Activated CD8-positive, alpha-beta T cell treated with anti-CD3 and anti-CD28 coated beads, Interleukin-2, amount 10 ng/mL, durations not matched to agents 7 days and 5 days (primary cell): ENCODE measurements around the gene PCDH19. TPM values are rescaled to one million over a fixed set of nuclear protein-coding genes. Genes with fewer than 3 reads are reported as not detected.
A peak's percentile ranks its signal among the peaks of the same experiment; 100 is the strongest.
"Not testable (repeated sequence)": the region's sequence is repeated elsewhere in the genome, so short reads cannot be mapped to it uniquely, and the experiment has no call there.

Experiments
- ATAC-seq: fragments of 150-1000 bp; cut with Tn5 transposase; one replicate; pipeline ENCODE4 v1.10.0; 2021; ENCODE audit warnings: moderate library complexity
- CTCF ChIA-PET: fragments of 350-600 bp; sonication (Branson Sonifier 250); formaldehyde crosslinking; loops from one replicate; lab custom pipeline; 2021; ENCODE audit warnings: antibody characterized with exemption; lab: Charles Lee
- POLR2A ChIA-PET: fragments of 350-600 bp; sonication (Branson Sonifier 250); formaldehyde crosslinking; loops from one replicate; lab custom pipeline; 2021; ENCODE audit warnings: antibody characterized with exemption; lab: Charles Lee
- DNase-seq: peaks from one replicate; pipeline ENCODE4 v3.0.0-alpha.2; 2020
- H3K27ac Mint-ChIP-seq: one replicate; pipeline ENCODE4 v1.8.0; 2021; ENCODE audit warnings: mild to moderate bottlenecking, mixed read lengths
- H3K27me3 Mint-ChIP-seq: one replicate; pipeline ENCODE4 v1.8.0; 2021; ENCODE audit warnings: low read depth, mixed read lengths
- H3K36me3 Mint-ChIP-seq: one replicate; pipeline ENCODE4 v1.8.0; 2021; ENCODE audit warnings: low read depth, mixed read lengths
- H3K4me1 Mint-ChIP-seq: one replicate; pipeline ENCODE4 v1.8.0; 2021; ENCODE audit warnings: low read depth, mixed read lengths
- H3K4me3 Mint-ChIP-seq: one replicate; pipeline ENCODE4 v1.8.0; 2021; ENCODE audit warnings: mild to moderate bottlenecking, mixed read lengths
- H3K9me3 Mint-ChIP-seq: one replicate; pipeline ENCODE4 v1.8.0; 2022; ENCODE audit warnings: mixed read lengths; ENCODE audit not compliant: insufficient read depth
- total RNA-seq, 2 experiments: library from RNA; stranded (reverse); gene quantifications; one replicate each; pipeline ENCODE4 v1.2.3, GENCODE V29; 2021

The PCDH19 gene
- not detected for total RNA-seq

GRCh38 chrX:100409610-100410590, at the start of gene PCDH19:
Gene PCDH19, minus strand, starts transcription at chrX:100410273. Its CDS starts 1,676 bp downstream, at chrX:100408597.
- peaks cover 3% of the 10 kb centered on the region for H3K36me3 Mint-ChIP-seq
- CTCF ChIA-PET: no interaction called here
- H3K27me3 Mint-ChIP-seq: peaks cover 51% of the 10 kb centered on the region

GRCh38 chrX:100449696-100450608, 39.9 kb upstream of the PCDH19 start:
- DNase-seq (no peak), ATAC-seq (no peak)
- Mint-ChIP-seq H3K4me1 (no peaks in the 10 kb centered on the region), H3K4me3 (no peak overlapping the region), H3K27me3 (no peaks in the 10 kb centered on the region), H3K27ac (no peak overlapping the region), H3K9me3 (no peaks in the 10 kb centered on the region), H3K36me3 (no peaks in the 10 kb centered on the region)
- ChIA-PET POLR2A (no interaction called here), CTCF (no interaction called here)

More at GRCh38 chrX:100409610-100410590, at the start of gene PCDH19:
- no peaks in the 10 kb centered on the region for H3K9me3 Mint-ChIP-seq
- H3K4me3 Mint-ChIP-seq: peak within 1 kb of the TSS; percentile 58
- no peak for DNase-seq
- peak within 1 kb of the TSS; percentile 78 for H3K27ac Mint-ChIP-seq
- no peak for ATAC-seq
- POLR2A ChIA-PET: no interaction called here
- H3K4me1 Mint-ChIP-seq: peaks cover 2% of the 10 kb centered on the region

GRCh38 chrX:100447655-100448397, 37.8 kb upstream of the PCDH19 start:
- Mint-ChIP-seq H3K27ac (no peak overlapping the region), H3K4me1 (no peaks in the 10 kb centered on the region), H3K36me3 (no peaks in the 10 kb centered on the region), H3K27me3 (no peaks in the 10 kb centered on the region), H3K4me3 (no peak overlapping the region), H3K9me3 (no peaks in the 10 kb centered on the region)
- peak; percentile 21 for DNase-seq
- CTCF ChIA-PET: interaction anchor here (0.8 to 1.2 kb wide), 2 partner anchors 19 to 24 kb away, joined by 3 read pairs; no protein-coding TSS in a partner anchor
- ATAC-seq: no peak
- POLR2A ChIA-PET: no interaction called here

- DNase-seq (no peak), ATAC-seq (no peak)
- no peaks in the 10 kb centered on the region for H3K4me1 Mint-ChIP-seq
- H3K36me3 Mint-ChIP-seq: no peaks in the 10 kb centered on the region
- CTCF ChIA-PET: no interaction called here
- H3K27me3 Mint-ChIP-seq: no peaks in the 10 kb centered on the region
- POLR2A ChIA-PET: no interaction called here
- no peak overlapping the region for H3K27ac Mint-ChIP-seq
- no peak overlapping the region for H3K4me3 Mint-ChIP-seq
- no peaks in the 10 kb centered on the region for H3K9me3 Mint-ChIP-seq
Measured at GRCh38 chrX:100445593-100445992, 35.5 kb upstream of the PCDH19 start.

GRCh38 chrX:100441321-100441720, 31.2 kb upstream of the PCDH19 start:
- H3K36me3 Mint-ChIP-seq, H3K9me3 Mint-ChIP-seq, ATAC-seq, H3K27me3 Mint-ChIP-seq, DNase-seq, CTCF ChIA-PET, POLR2A ChIA-PET, H3K27ac Mint-ChIP-seq, H3K4me1 Mint-ChIP-seq, H3K4me3 Mint-ChIP-seq: not testable (repeated sequence)

- Mint-ChIP-seq H3K27ac (no peak overlapping the region), H3K9me3 (no peaks in the 10 kb centered on the region), H3K4me1 (no peaks in the 10 kb centered on the region), H3K4me3 (no peak overlapping the region), H3K27me3 (no peaks in the 10 kb centered on the region), H3K36me3 (no peaks in the 10 kb centered on the region)
- POLR2A ChIA-PET: no interaction called here
- CTCF ChIA-PET: no interaction called here
- DNase-seq (no peak), ATAC-seq (no peak)
Measured at GRCh38 chrX:100440006-100440405, 29.9 kb upstream of the PCDH19 start.

- Mint-ChIP-seq H3K27ac (no peak overlapping the region), H3K9me3 (no peaks in the 10 kb centered on the region), H3K4me1 (no peaks in the 10 kb centered on the region), H3K4me3 (no peak overlapping the region), H3K27me3 (no peaks in the 10 kb centered on the region), H3K36me3 (no peaks in the 10 kb centered on the region)
- ChIA-PET POLR2A (no interaction called here), CTCF (no interaction called here)
- ATAC-seq (no peak), DNase-seq (no peak)
Measured at GRCh38 chrX:100435726-100436125, 25.7 kb upstream of the PCDH19 start.

GRCh38 chrX:100424012-100424411, 13.9 kb upstream of the PCDH19 start:
- Mint-ChIP-seq H3K36me3 (no peaks in the 10 kb centered on the region), H3K4me1 (no peaks in the 10 kb centered on the region), H3K27me3 (no peaks in the 10 kb centered on the region), H3K27ac (no peak overlapping the region), H3K9me3 (no peaks in the 10 kb centered on the region), H3K4me3 (no peak overlapping the region)
- POLR2A ChIA-PET: no interaction called here
- DNase-seq: no peak
- CTCF ChIA-PET: interaction anchor here (1.0 kb wide), 1 partner anchor 24 kb away, joined by 3 read pairs; no protein-coding TSS in a partner anchor
- ATAC-seq: no peak

GRCh38 chrX:100418556-100418955, 8.5 kb upstream of the PCDH19 start:
- Mint-ChIP-seq H3K27ac (no peak overlapping the region), H3K27me3 (no peaks in the 10 kb centered on the region), H3K9me3 (no peaks in the 10 kb centered on the region), H3K36me3 (no peaks in the 10 kb centered on the region), H3K4me3 (no peak overlapping the region), H3K4me1 (no peaks in the 10 kb centered on the region)
- ATAC-seq: no peak
- no peak for DNase-seq
- ChIA-PET CTCF (no interaction called here), POLR2A (no interaction called here)

- CTCF ChIA-PET: no interaction called here
- no peaks in the 10 kb centered on the region for H3K4me1 Mint-ChIP-seq
Measured at GRCh38 chrX:100417681-100418080, 7.6 kb upstream of the PCDH19 start.

GRCh38 chrX:100413229-100413628, 3.2 kb upstream of the PCDH19 start:
- peak; percentile 23 for DNase-seq
- Mint-ChIP-seq H3K4me3 (no peak overlapping the region), H3K27me3 (peaks cover 23% of the 10 kb centered on the region), H3K36me3 (peaks cover 3% of the 10 kb centered on the region), H3K27ac (no peak overlapping the region), H3K9me3 (no peaks in the 10 kb centered on the region), H3K4me1 (peaks cover 2% of the 10 kb centered on the region)
- no peak for ATAC-seq
- POLR2A ChIA-PET: no interaction called here
- CTCF ChIA-PET: interaction anchor here (1.4 kb wide), 1 partner anchor 45 kb away, joined by 4 read pairs; no protein-coding TSS in a partner anchor

More at GRCh38 chrX:100417681-100418080, 7.6 kb upstream of the PCDH19 start:
- no peaks in the 10 kb centered on the region for H3K9me3 Mint-ChIP-seq
- no peak overlapping the region for H3K27ac Mint-ChIP-seq
- DNase-seq: no peak
- no peaks in the 10 kb centered on the region for H3K36me3 Mint-ChIP-seq
- no peak overlapping the region for H3K4me3 Mint-ChIP-seq
- POLR2A ChIA-PET: no interaction called here
- H3K27me3 Mint-ChIP-seq: peaks cover 4% of the 10 kb centered on the region
- ATAC-seq: no peak
